Measurements from ENCODE around the gene SLC24A2. TPM values are rescaled to one million over a fixed set of nuclear protein-coding genes. Genes with fewer than 3 reads are reported as not detected.

The SLC24A2 gene
- polyA plus RNA-seq, 1 donor = 1.2 TPM

DNA sequence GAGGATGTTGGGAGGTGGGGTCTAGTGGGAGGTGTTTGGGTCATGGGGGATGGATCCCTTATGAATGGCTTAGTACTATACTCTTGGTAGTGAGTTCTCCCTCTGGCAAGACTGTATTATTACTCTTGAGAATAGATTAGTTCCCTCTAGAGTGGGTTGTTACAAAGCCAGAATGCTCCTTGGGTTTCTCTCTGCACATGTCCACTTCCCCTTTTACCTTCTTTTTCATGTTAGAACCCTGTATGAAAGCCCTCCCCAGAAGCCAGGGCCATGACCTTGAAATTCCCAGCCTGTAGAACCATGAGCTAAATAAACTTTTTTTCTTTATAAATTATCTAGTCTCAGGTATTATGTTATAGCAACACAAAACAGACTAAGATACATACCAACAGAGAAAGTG, 31.1 kb downstream of the SLC24A2 start:
- no peak for DNase-seq

DNA sequence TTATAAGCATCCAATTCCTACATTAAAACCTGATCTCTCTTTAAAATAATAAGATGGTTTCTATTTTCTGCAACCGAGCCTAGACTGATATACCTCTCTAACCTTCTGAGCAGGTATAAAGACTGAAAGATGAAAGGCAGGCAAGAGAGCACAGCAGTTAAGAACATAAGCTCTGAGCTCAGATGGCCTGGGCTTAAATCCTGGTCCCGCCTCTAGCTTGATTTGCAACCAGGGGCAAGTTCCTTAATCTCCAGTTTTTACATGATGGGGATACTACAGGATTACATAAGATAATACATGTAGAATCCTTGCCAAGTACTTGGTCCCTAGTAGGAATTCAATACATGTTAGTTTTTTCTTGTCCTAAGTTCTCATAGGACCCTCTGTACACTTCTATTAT, 33.9 kb downstream of the SLC24A2 start:
- DNase-seq = no peak

DNA sequence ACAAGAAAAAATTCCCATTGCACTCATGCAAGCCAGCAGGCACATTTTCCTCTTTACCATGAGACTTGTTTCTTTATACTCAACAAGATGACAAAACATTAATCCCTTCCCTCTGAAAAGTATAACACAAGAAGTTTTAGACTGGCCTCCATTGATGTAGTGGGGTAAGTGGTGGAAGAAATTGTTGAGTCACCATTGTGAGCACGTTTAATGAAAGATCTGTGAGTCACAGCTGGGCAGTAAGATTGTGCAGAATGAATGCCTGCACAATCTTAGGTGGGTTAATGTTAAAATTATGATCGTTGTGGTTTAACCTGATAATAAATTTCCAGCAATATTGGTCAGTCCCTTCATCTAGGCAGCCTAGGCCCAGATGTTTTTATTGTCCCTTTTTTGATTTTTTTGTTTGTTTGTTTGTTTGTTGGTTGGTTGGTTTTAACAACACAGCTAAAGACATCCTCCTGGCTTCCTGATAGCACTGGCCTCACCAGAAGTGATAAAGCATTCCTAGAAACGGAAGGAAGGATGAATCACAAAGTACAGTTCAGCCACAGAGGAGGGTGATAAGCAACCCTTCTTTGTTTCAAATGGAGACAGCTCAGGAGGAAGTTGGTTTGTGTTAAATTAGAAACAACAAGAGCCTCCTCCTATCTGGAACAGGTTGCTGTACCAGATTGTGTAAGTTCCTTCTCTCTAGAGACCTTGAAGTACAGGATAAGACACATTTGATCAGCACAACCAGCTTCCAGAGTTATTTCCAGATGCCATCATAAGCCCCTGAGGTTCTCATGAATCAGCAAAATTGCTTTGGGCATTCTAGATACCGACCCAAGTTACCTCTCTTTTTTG, 40.3 kb downstream of the SLC24A2 start:
- DNase-seq = no peak

DNA sequence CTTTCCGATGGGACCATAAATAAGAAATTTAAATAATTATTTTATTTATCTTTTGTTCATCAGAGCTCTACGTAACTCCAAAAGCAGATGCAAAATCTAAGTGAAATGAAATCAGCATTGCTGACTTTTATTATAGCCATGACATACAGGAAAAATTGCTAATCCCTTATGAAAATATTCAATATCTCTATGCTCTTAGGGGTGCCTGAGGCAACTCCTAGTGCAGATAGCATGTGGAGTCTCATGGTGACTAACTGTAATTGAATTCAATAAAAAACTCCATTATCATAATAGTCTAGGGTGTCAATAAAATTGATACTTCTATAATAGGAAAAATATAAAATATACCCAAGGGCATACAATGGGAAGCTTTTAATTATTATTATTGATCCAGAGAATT, 42.6 kb downstream of the SLC24A2 start:
- DNase-seq = no peak

DNA sequence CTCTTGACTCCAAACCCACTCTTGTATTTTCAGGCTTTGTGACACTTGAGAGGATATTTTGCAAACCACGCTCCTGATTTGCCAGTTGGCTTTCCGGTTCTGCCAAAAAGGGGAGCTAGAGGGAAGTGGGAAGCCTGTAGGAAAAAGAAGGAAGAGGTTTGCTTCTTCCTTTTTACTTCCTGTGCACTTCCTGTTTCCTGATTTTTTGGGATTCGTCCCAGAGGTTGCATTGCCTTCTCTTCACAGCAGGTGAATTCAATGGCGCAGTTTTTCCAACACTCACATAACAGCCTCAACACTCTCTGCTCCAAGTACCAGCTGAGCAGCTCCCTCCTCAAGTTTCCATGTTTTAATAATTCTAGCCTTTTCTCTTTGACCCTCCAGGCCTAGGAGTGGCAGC, 47.7 kb downstream of the SLC24A2 start:
- no peak for DNase-seq

All from hindlimb muscle (tissue), 1 donor.